Measurements from ENCODE around the gene CARS1. TPM values are rescaled to one million over a fixed set of nuclear protein-coding genes. Genes with fewer than 3 reads are reported as not detected.

CARS1 gene
- total and polyA plus RNA-seq, 7 experiments from 2014 or later: 23.9 to 70.4 (median 38.5) TPM

GRCh38 chr11:3014057-3014938, 42.9 kb downstream of the CARS1 start:
- DNase-seq (peak; percentile 43 to 95 (median 90)), ATAC-seq (peak; percentile 93)
- Mint-ChIP-seq H3K27me3 (no peaks in the 10 kb centered on the region), H3K4me3 (peak overlapping the region; percentile 60 to 82 (median 72)), H3K4me1 (peaks cover 11 to 60% (median 40%) of the 10 kb centered on the region in 7 donors), H3K27ac (peak overlapping the region; percentile 80 to 97 (median 93)), H3K36me3 (peaks cover 0 to 30% (median 13%) of the 10 kb centered on the region in 5 donors), H3K9me3 (no peaks in the 10 kb centered on the region)
- CTCF ChIA-PET: interaction anchor here (0.6 to 3.4 kb wide), 13 partner anchors 11 to 482 kb away, joined by 3 to 39 read pairs (median 5); partner anchors contain the start of gene NAP1L4
- Histone ChIP-seq H3K36me3 (ENCODE audit: control insufficient read depth in 2 of 3, insufficient read depth in 3 of 3, low read length in 3 of 3) (peaks cover 0 to 62% (median 3%) of the 10 kb centered on the region in 3 experiments), H3K9me3 (ENCODE audit: control insufficient read depth in 2 of 3, low read length in 3 of 3) (no peaks in the 10 kb centered on the region), H3K27me3 (ENCODE audit: control insufficient read depth in 2 of 2, insufficient read depth in 2 of 2, low read length in 2 of 2) (no peaks in the 10 kb centered on the region), H3K4me3 (ENCODE audit: low read length) (peak overlapping the region; percentile 46), H3K27ac (ENCODE audit: low read depth, low read length) (peak overlapping the region; percentile 45), H3K4me1 (ENCODE audit: control insufficient read depth in 2 of 2, insufficient read depth in 2 of 2, low read length in 2 of 2) (peaks cover 30 to 36% of the 10 kb centered on the region in 2 donors)
- POLR2A ChIA-PET: interaction anchor here (1.0 to 6.0 kb wide), 10 partner anchors 10 to 122 kb away, joined by 3 to 142 read pairs (median 6); partner anchors contain the start of gene NAP1L4
- intact Hi-C loops (cut with micrococcal nuclease): loop anchor here (1.0 to 5.0 kb wide), 11 partner anchors 8 to 613 kb away; partner anchors contain the start of genes CARS1 (in 2 of the 2), NAP1L4 (in 2 of the 2) and TSSC4 (in 1 of the 2)

DNA sequence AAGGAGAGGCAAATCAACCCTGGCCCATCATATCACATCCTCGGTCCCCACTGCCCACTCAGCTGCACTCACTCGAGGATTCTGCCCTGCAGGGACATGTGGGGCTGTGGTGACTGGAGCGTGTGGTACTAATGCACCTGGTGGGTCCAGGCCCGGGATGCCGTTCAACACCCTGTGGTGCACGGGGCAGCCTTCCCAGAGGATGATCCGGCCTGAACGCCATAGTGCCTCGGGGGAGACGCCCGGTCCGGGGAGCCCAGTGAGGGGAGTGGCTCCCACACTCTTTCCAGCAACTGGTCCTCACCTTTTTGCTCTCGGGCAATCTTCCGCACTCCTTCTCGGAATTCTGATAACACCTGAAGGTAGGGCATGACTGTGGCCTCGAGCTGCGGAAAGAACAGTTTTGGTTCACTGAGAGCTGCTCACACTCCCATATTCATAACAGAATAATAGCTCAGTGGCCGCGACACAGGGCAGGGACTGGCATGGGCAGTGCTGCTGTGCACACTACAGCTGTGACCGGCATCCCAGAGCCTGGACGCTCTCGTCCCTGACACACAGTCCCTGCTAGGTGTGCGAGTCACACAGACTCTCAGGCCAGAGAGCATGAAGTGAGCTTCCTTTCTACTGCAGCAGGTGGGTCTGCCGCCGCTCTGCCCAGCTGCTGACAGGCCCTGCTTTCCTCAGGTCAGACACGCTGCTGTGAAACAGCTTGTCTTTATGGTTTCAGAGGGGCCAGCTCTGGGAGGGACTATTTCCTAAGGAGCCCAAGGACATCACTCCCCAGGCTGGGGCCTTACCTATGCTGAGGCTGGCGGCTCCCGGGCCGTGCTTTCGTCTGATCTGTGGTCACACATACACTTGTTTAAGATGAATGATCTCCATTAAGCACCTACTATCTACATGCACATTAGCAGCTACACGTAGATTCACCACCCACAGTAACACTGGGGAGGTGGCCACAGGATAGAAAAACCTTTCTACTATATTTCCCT, 45.0 kb downstream of the CARS1 start:
- POLR2A ChIA-PET: interaction anchor here (0.6 to 6.0 kb wide), 3 partner anchors 21 to 710 kb away, joined by 3 to 142 read pairs (median 4); partner anchors contain the start of genes C11orf21, NAP1L4 and TSPAN32
- Mint-ChIP-seq H3K27me3 (no peaks in the 10 kb centered on the region), H3K27ac (peak overlapping the region in 7 of 9 donors; percentile 36 to 89 (median 60)), H3K4me3 (peak overlapping the region in 1 of 10 donors; percentile 29), H3K4me1 (peaks cover 14 to 57% (median 30%) of the 10 kb centered on the region in 7 donors), H3K9me3 (no peaks in the 10 kb centered on the region), H3K36me3 (peaks cover 4 to 29% (median 13%) of the 10 kb centered on the region in 5 donors)
- Histone ChIP-seq H3K4me1 (ENCODE audit: control insufficient read depth in 2 of 2, insufficient read depth in 2 of 2, low read length in 2 of 2) (peaks cover 30 to 36% of the 10 kb centered on the region in 2 donors), H3K9me3 (ENCODE audit: control insufficient read depth in 2 of 3, low read length in 3 of 3) (no peaks in the 10 kb centered on the region), H3K27me3 (ENCODE audit: control insufficient read depth in 2 of 2, insufficient read depth in 2 of 2, low read length in 2 of 2) (no peaks in the 10 kb centered on the region), H3K4me3 (ENCODE audit: low read length) (no peak overlapping the region), H3K27ac (ENCODE audit: low read depth, low read length) (no peak overlapping the region), H3K36me3 (ENCODE audit: control insufficient read depth in 2 of 3, insufficient read depth in 3 of 3, low read length in 3 of 3) (peaks cover 0 to 58% (median 0%) of the 10 kb centered on the region in 3 experiments)
- DNase-seq (no peak), ATAC-seq (no peak)
- intact Hi-C loops (cut with micrococcal nuclease): loop anchor here in 1 of 2 donors (5.0 kb wide), 1 partner anchor 80 kb away; no protein-coding TSS in a partner anchor
- CTCF ChIA-PET: interaction anchor here (1.2 kb wide), 1 partner anchor 77 kb away, joined by 3 read pairs; no protein-coding TSS in a partner anchor

DNA sequence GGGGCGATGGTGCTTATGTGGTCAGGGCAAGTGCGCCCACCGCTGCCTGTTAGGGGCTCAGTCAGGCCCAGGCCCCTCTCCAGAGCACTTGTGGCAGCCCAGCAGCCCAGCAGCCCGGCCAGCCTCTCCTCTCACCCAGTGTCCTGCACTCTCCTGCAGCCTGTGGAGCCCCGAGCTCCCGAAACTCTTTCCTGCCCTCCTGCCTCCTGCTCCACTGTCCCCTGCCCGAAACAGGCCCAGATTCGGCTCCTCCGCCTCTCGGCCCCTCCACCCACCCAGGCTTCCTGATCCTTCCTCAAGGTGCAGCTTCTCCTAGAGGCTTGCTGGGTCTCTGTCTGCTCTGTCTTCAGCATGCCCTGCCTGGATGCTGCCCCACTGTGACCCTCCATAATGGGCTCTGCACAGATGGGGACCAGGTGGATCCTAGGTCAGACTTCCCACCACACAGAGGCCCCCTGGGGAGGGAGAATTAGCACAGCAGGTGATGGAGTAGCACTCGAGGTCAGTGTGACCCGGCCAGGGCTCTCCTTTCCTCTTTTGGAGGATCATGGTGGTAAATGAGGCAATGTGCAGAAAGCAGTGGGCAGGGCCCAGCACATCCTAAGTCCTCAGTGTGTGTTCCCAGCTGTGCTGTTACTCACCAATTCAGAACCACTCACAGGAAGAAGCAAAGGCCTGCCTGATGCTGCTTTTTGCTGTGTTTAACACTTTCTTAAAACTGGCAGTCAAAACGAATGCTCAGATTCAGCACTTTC, 46.5 kb downstream of the CARS1 start:
- CTCF ChIA-PET: no interaction called here
- Mint-ChIP-seq H3K27me3 (no peaks in the 10 kb centered on the region), H3K4me1 (peaks cover 14 to 48% (median 24%) of the 10 kb centered on the region in 7 donors), H3K27ac (peak overlapping the region in 6 of 9 donors; percentile 28 to 92 (median 48)), H3K4me3 (peak overlapping the region in 1 of 10 donors; percentile 47), H3K9me3 (no peaks in the 10 kb centered on the region), H3K36me3 (peaks cover 4 to 28% (median 13%) of the 10 kb centered on the region in 5 donors)
- H3K27me3 ChIP-seq (ENCODE audit: control insufficient read depth in 2 of 2, insufficient read depth in 2 of 2, low read length in 2 of 2): no peaks in the 10 kb centered on the region
- H3K36me3 ChIP-seq (ENCODE audit: control insufficient read depth in 2 of 3, insufficient read depth in 3 of 3, low read length in 3 of 3): peaks cover 0 to 63% (median 0%) of the 10 kb centered on the region in 3 experiments
- POLR2A ChIA-PET: no interaction called here
- no peak overlapping the region for H3K4me3 ChIP-seq (ENCODE audit: low read length)
- intact Hi-C loops (cut with micrococcal nuclease): loop anchor here in 1 of 2 donors (5.0 kb wide), 1 partner anchor 82 kb away; no protein-coding TSS in a partner anchor
- H3K4me1 ChIP-seq (ENCODE audit: control insufficient read depth in 2 of 2, insufficient read depth in 2 of 2, low read length in 2 of 2): peaks cover 22 to 28% of the 10 kb centered on the region in 2 donors
- H3K9me3 ChIP-seq (ENCODE audit: control insufficient read depth in 2 of 3, low read length in 3 of 3): no peaks in the 10 kb centered on the region
- ATAC-seq: no peak
- no peak overlapping the region for H3K27ac ChIP-seq (ENCODE audit: low read depth, low read length)
- no peak for DNase-seq

DNA sequence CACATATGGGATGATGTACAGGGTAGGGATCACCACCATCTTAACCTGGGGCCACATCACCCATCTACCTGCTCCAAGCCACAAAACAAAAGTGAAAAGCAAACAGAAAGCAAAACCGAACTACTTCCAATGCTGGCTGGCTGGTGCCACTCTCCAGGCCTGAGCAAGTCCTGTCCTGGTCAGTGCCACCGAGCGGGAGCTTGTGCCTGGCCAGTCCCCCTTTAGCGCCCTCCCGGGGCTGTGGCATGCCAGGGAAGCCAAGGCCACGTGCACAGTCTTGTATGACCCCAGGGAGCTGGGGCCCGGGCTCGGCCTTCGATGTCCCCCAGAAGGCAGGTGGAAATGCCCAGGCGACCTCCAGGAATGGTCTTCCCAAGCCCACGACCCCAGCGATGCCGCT, 47.2 kb downstream of the CARS1 start:
- ATAC-seq (no peak), DNase-seq (no peak)
- Mint-ChIP-seq H3K9me3 (no peaks in the 10 kb centered on the region), H3K4me3 (peak overlapping the region in 1 of 10 donors; percentile 50), H3K27me3 (no peaks in the 10 kb centered on the region), H3K4me1 (peaks cover 8 to 42% (median 17%) of the 10 kb centered on the region in 7 donors), H3K36me3 (peaks cover 4 to 23% (median 13%) of the 10 kb centered on the region in 5 donors), H3K27ac (peak overlapping the region in 6 of 9 donors; percentile 13 to 92 (median 64))
- H3K4me1 ChIP-seq (ENCODE audit: control insufficient read depth in 2 of 2, insufficient read depth in 2 of 2, low read length in 2 of 2): peaks cover 15 to 21% of the 10 kb centered on the region in 2 donors
- no peak overlapping the region for H3K27ac ChIP-seq (ENCODE audit: low read depth, low read length)
- peaks cover 0 to 63% (median 0%) of the 10 kb centered on the region in 3 experiments for H3K36me3 ChIP-seq (ENCODE audit: control insufficient read depth in 2 of 3, insufficient read depth in 3 of 3, low read length in 3 of 3)
- ChIA-PET POLR2A (no interaction called here), CTCF (no interaction called here)
- intact Hi-C loops (cut with micrococcal nuclease): loop anchor here in 1 of 2 donors (5.0 kb wide), 1 partner anchor 82 kb away; no protein-coding TSS in a partner anchor
- H3K9me3 ChIP-seq (ENCODE audit: control insufficient read depth in 2 of 3, low read length in 3 of 3): no peaks in the 10 kb centered on the region
- no peaks in the 10 kb centered on the region for H3K27me3 ChIP-seq (ENCODE audit: control insufficient read depth in 2 of 2, insufficient read depth in 2 of 2, low read length in 2 of 2)
- H3K4me3 ChIP-seq (ENCODE audit: low read length): no peak overlapping the region

DNA sequence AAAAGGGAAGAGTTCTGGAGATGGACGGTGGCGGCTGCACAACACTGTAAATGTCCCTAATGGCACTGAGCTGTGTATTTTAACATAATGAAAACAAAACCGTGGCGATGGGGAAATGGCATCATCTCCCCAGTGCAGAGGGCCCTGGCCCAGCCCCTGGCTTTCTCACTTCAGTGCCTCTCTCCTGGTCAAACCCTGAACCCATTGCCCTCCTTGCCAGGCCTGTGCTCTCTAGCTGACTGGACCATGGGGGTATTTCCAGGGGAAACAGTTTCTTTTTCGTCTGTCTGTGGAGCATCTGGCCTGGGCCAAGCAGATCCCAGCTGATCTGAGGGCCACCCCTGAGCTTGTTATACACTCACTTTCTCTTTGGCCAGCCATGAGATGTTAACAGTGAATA, 47.7 kb downstream of the CARS1 start:
- H3K27ac Mint-ChIP-seq: peak overlapping the region in 7 of 9 donors; percentile 24 to 92 (median 72)
- no peak overlapping the region for H3K27ac ChIP-seq (ENCODE audit: low read depth, low read length)
- ChIA-PET POLR2A (interaction anchor here (1.1 kb wide), 1 partner anchor 17 kb away, joined by 3 read pairs; the partner anchor contains the start of gene NAP1L4), CTCF (no interaction called here)
- intact Hi-C loops (cut with micrococcal nuclease): no loop called here
- no peaks in the 10 kb centered on the region for H3K27me3 ChIP-seq (ENCODE audit: control insufficient read depth in 2 of 2, insufficient read depth in 2 of 2, low read length in 2 of 2)
- peaks cover 4 to 36% (median 12%) of the 10 kb centered on the region in 7 donors for H3K4me1 Mint-ChIP-seq
- H3K4me3 Mint-ChIP-seq: peak overlapping the region in 1 of 10 donors; percentile 50
- no peak overlapping the region for H3K4me3 ChIP-seq (ENCODE audit: low read length)
- H3K36me3 ChIP-seq (ENCODE audit: control insufficient read depth in 2 of 3, insufficient read depth in 3 of 3, low read length in 3 of 3): peaks cover 0 to 66% (median 0%) of the 10 kb centered on the region in 3 experiments
- H3K9me3 Mint-ChIP-seq: no peaks in the 10 kb centered on the region
- H3K4me1 ChIP-seq (ENCODE audit: control insufficient read depth in 2 of 2, insufficient read depth in 2 of 2, low read length in 2 of 2): peaks cover 11 to 17% of the 10 kb centered on the region in 2 donors
- ATAC-seq (no peak), DNase-seq (no peak)
- H3K27me3 Mint-ChIP-seq: no peaks in the 10 kb centered on the region
- H3K36me3 Mint-ChIP-seq: peaks cover 4 to 23% (median 13%) of the 10 kb centered on the region in 5 donors
- no peaks in the 10 kb centered on the region for H3K9me3 ChIP-seq (ENCODE audit: control insufficient read depth in 2 of 3, low read length in 3 of 3)
